ENCODE measurements around the gene RSPRY1.
"Not testable (repeated sequence)": the region's sequence is repeated elsewhere in the genome, so short reads cannot be mapped to it uniquely, and the experiment has no call there.

DNA sequence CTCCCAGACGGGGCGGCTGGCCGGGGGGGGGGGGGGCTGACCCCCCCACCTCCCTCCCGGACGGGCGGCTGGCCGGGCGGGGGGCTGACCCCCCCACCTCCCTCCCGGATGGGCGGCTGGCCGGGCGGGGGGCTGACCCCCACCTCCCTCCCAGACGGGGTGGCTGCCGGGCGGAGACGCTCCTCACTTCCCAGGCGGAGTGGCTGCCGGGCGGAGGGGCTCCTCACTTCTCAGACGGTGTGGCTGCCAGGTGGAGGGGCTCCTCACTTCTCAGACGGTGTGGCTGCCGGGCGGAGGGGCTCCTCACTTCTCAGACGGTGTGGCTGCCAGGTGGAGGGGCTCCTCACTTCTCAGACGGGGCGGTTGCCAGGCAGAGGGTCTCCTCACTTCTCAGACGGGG, 14.8 kb downstream of the RSPRY1 start:
- not testable (repeated sequence) for TF ChIP-seq FOXA1 (IDR thresholded peaks at IDR 0.05); FOXK2 (IDR thresholded peaks at IDR 0.05); CTBP1 (IDR thresholded peaks at IDR 0.05; ENCODE audit: borderline replicate concordance); FOXM1 (IDR thresholded peaks at IDR 0.05; ENCODE audit: borderline replicate concordance); SP1 (IDR thresholded peaks at IDR 0.05); BHLHE40 (IDR thresholded peaks at IDR 0.05; ENCODE audit: borderline replicate concordance); NFRKB (IDR thresholded peaks at IDR 0.05); LEF1 (IDR thresholded peaks at IDR 0.05; ENCODE audit: borderline replicate concordance); SUZ12 (IDR thresholded peaks at IDR 0.05); ARNT (IDR thresholded peaks at IDR 0.05)
- TF ChIP-seq, protein P1, sequence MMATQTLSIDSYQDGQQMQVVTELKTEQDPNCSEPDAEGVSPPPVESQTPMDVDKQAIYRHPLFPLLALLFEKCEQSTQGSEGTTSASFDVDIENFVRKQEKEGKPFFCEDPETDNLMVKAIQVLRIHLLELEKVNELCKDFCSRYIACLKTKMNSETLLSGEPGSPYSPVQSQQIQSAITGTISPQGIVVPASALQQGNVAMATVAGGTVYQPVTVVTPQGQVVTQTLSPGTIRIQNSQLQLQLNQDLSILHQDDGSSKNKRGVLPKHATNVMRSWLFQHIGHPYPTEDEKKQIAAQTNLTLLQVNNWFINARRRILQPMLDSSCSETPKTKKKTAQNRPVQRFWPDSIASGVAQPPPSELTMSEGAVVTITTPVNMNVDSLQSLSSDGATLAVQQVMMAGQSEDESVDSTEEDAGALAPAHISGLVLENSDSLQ (IDR thresholded peaks at IDR 0.05), result not testable (repeated sequence)
